K562 (cell line): ENCODE measurements around the gene GALK2. TPM values are rescaled to one million over a fixed set of nuclear protein-coding genes. Genes with fewer than 3 reads are reported as not detected.

Experiments used
- ATAC-seq: fragments of 200-7000 bp; cut with Tn5 transposase; 3 replicates; pipeline ENCODE4 v1.9.1; 2020; ENCODE audit warnings: moderate library complexity
- Bru-seq: library from RNA; stranded (reverse); fragments of 400-500 nt; gene quantifications from one replicate; lab custom pipeline; 2021; lab: Mats Ljungman, UMichigan
- BruChase-seq, 2 experiments: library from RNA; stranded (reverse); fragments of 400-500 nt; gene quantifications; one replicate each; lab custom pipeline; 2021; lab: Mats Ljungman, UMichigan
- BruUV-seq: library from RNA; stranded (reverse); fragments of 400-500 nt; replicated peaks from 2 replicates; lab custom pipeline; 2021; lab: Mats Ljungman, UMichigan
- CTCF ChIA-PET: fragments of 300-600 bp; formaldehyde crosslinking; extraction: SDS; loops from one replicate; lab custom pipeline; 2021; ENCODE audit warnings: low intra/inter-chr PET ratio; lab: Yijun Ruan, JAX
- POLR2A ChIA-PET: fragments of 300-600, 350-650 bp; sonication (Branson Sonifier 250); formaldehyde crosslinking; extraction: SDS; loops from one replicate; lab custom pipeline; 2021; ENCODE audit warnings: antibody characterized with exemption, inconsistent platforms; lab: Yijun Ruan, JAX
- DNase-seq, 4 experiments: peaks; one replicate each; pipeline versions ENCODE4 v3.0.0 to v3.0.0-alpha.2; 2011 to 2018; ENCODE audit warnings: low spot score in 3 of 4, mixed read lengths in 3 of 4; ENCODE audit errors: extremely low read depth in 1 of 4
- FAIRE-seq: peaks from 2 replicates; lab custom pipeline; 2011; peaks lifted over from hg19 to GRCh38; lab: Jason Lieb, UNC
- H2AFZ ChIP-seq: 2 replicates; pipeline ENCODE4 v1.6.0; 2011; ENCODE audit warnings: low read depth, low read length, control low read depth, inconsistent platforms
- H3K27ac ChIP-seq: fragments of 200-600 bp; 3 replicates; pipeline ENCODE4 v1.8.0; 2011; ENCODE audit warnings: low read depth, mild to moderate bottlenecking, control low read depth, inconsistent platforms, low read length, moderate library complexity, mixed read lengths; ENCODE audit errors: extremely low read depth
- H3K27me3 ChIP-seq, 2 experiments: fragments of 300-600 bp in 1 of 2; 2 replicates in 1 of 2; 3 replicates in 1 of 2; pipeline versions ENCODE4 v1.6.0 to v1.8.0; 2011; ENCODE audit warnings: inconsistent platforms in 2 of 2, low read length in 2 of 2, mild to moderate bottlenecking in 1 of 2, mixed read lengths in 1 of 2, moderate library complexity in 1 of 2; ENCODE audit not compliant: control insufficient read depth in 2 of 2, insufficient read depth in 2 of 2
- H3K36me3 ChIP-seq: fragments of 300-600 bp; 3 replicates; pipeline ENCODE4 v1.8.0; 2011; ENCODE audit warnings: mild to moderate bottlenecking, low read length, inconsistent platforms; ENCODE audit not compliant: control insufficient read depth, insufficient read depth
- H3K4me1 ChIP-seq, 2 experiments: fragments of 200-600 bp in 1 of 2; replicated peaks in 1 of 2; 2 replicates in 1 of 2; 3 replicates in 1 of 2; pipeline versions ENCODE4 v1.5.1 to v1.8.0; 2011; ENCODE audit warnings: inconsistent platforms in 2 of 2, low read length in 2 of 2, mild to moderate bottlenecking in 1 of 2, mixed read lengths in 1 of 2, moderate library complexity in 1 of 2; ENCODE audit not compliant: control insufficient read depth in 2 of 2, insufficient read depth in 2 of 2
- H3K4me2 ChIP-seq: 2 replicates; pipeline ENCODE4 v1.6.1; 2011; ENCODE audit warnings: low read length, control low read depth, inconsistent platforms, mixed read lengths; ENCODE audit not compliant: insufficient read depth
- H3K4me3 ChIP-seq: fragments of 200-600 bp; sonication (generic), shearing (Covaris generic); 2 replicates; pipeline ENCODE4 v1.5.1; 2016; ENCODE audit warnings: control low read depth, inconsistent platforms
- H3K79me2 ChIP-seq: fragments of 200-600 bp; 3 replicates; pipeline ENCODE4 v1.8.0; 2011; ENCODE audit warnings: low read length, inconsistent platforms; ENCODE audit not compliant: control insufficient read depth, insufficient read depth
- H3K9ac ChIP-seq, 2 experiments: 2 replicates each; pipeline versions ENCODE4 v1.6.0 to v1.6.1; 2011; ENCODE audit warnings: low read depth in 2 of 2, low read length in 2 of 2, control low read depth in 1 of 2, inconsistent platforms in 1 of 2, mild to moderate bottlenecking in 1 of 2, mixed read lengths in 1 of 2; ENCODE audit not compliant: insufficient read depth in 1 of 2
- H3K9me1 ChIP-seq: one replicate; pipeline ENCODE4 v1.6.0; 2011; ENCODE audit warnings: inconsistent platforms, mild to moderate bottlenecking, low read length, moderate library complexity; ENCODE audit not compliant: control insufficient read depth, insufficient read depth
- H3K9me3 ChIP-seq: replicated peaks from 2 replicates; pipeline ENCODE4 v1.5.1; 2011; ENCODE audit warnings: low read depth, low read length, inconsistent platforms; ENCODE audit not compliant: control insufficient read depth, insufficient read depth
- H4K20me1 ChIP-seq: replicated peaks from 2 replicates; pipeline ENCODE4 v1.6.1; 2011; ENCODE audit warnings: low read length, inconsistent platforms, mixed read lengths; ENCODE audit not compliant: control insufficient read depth, insufficient read depth
- ESRRA ChIP-seq: fragments of 450-650 bp; IDR thresholded peaks from 2 replicates; pipeline ENCODE4 v1.6.1; 2014; ENCODE audit warnings: low read depth, mild to moderate bottlenecking, moderate library complexity, borderline replicate concordance
- HDAC3 ChIP-seq: fragments of 450-650 bp; IDR thresholded peaks from 2 replicates; pipeline ENCODE4 v1.6.1; 2018; ENCODE audit warnings: borderline replicate concordance, mild to moderate bottlenecking, moderate library complexity; ENCODE audit not compliant: partially characterized antibody
- MTF1 ChIP-seq: fragments of 250-450 bp; sonication (Bioruptor Pico); IDR thresholded peaks from 2 replicates; pipeline ENCODE4 v1.9.0; 2021; ENCODE audit warnings: moderate library complexity, mild to moderate bottlenecking, inconsistent platforms, borderline replicate concordance
- TGIF2 ChIP-seq: sonication (generic); formaldehyde crosslinking; IDR thresholded peaks from 2 replicates; pipeline ENCODE4 v1.8.1; 2022; ENCODE audit warnings: mild to moderate bottlenecking, missing genetic modification reagents, moderate library complexity
- ZNF3 ChIP-seq: fragments of 250-450 bp; sonication (Bioruptor Pico); IDR thresholded peaks from 2 replicates; pipeline ENCODE4 v1.5.0; 2021; ENCODE audit warnings: mild to moderate bottlenecking, moderate library complexity
- ZNF830 ChIP-seq: fragments of 250-450 bp; sonication (Bioruptor Pico); IDR thresholded peaks from 2 replicates; pipeline ENCODE4 v1.5.0; 2021; ENCODE audit warnings: mild to moderate bottlenecking
- WGBS: fragments of 100-300 bp; shearing (Covaris generic); methylation state at CpG from one replicate; pipeline ENCODE4 v1.1.6; 2016; ENCODE audit warnings: low coverage, mixed read lengths; ENCODE audit not compliant: insufficient coverage; ENCODE audit errors: missing lambda C conversion rate; 5-methylcytosine and 5-hydroxymethylcytosine counted together
- in situ Hi-C: fragments of 300-500 bp; cut with MboI; formaldehyde crosslinking; loops from 4 replicates; pipeline ENCODE4 v1.15.0; 2018; ENCODE audit warnings: inconsistent platforms, mixed read lengths
- intact Hi-C: fragments of 100-400 bp; cut with micrococcal nuclease; formaldehyde crosslinking; loops from 2 replicates; pipeline ENCODE4 v1.14.2; 2022
- long read RNA-seq, 3 experiments: library from polyadenylated mRNA in 2 of 3; library from RNA in 1 of 3; unstranded in 2 of 3; stranded (forward) in 1 of 3; transcript quantifications; one replicate each; pipeline ENCODE4 v2.0.0, GENCODE V29; 2019 to 2022
- polyA minus RNA-seq, 3 experiments: library from RNA; depleted of rRNA, polyadenylated mRNA; stranded (reverse); fragments of >200 nt; gene quantifications; 2 replicates each; pipeline ENCODE4 v1.2.3, GENCODE V29; 2011
- polyA plus RNA-seq, 8 experiments: library from polyadenylated mRNA; depleted of rRNA in 4 of 8; stranded (reverse) in 5 of 8; unstranded in 3 of 8; fragments of >200 nt; fragmentation: Nextera tagmentation in 2 of 8; fragmentation: Illumina TruSeq in 1 of 8; extraction: Ambion mirVana in 2 of 8; extraction: Trizol in 1 of 8; gene quantifications; 2 replicates each; pipeline versions ENCODE4 v1.2.1 to v1.2.3, GENCODE V29; 2011 to 2014; ENCODE audit warnings: inconsistent platforms in 1 of 8, missing spikeins in 1 of 8
- total RNA-seq, 7 experiments: library from RNA; depleted of rRNA in 6 of 7; stranded (reverse); fragments of >200 nt in 6 of 7; fragmentation: Illumina TruSeq in 2 of 7; extraction: Trizol in 2 of 7; gene quantifications; 2 replicates each; pipeline versions ENCODE4 v1.2.1 to v1.2.3, GENCODE V29; 2011 to 2021; ENCODE audit warnings: low replicate concordance in 1 of 7
- TF ChIP-seq, protein P1 (sequence below): sonication (generic); formaldehyde crosslinking; IDR thresholded peaks from 2 replicates; pipeline ENCODE4 v1.8.0; 2022; ENCODE audit warnings: mild to moderate bottlenecking, missing genetic modification reagents

The GALK2 gene
- total RNA-seq (2011; cell fraction: chromatin; rRNA removed; ENCODE audit: low replicate concordance), result 83.9 and 85.0 TPM in 2 replicates
- 51.6 and 54.2 TPM in 2 replicates for total RNA-seq (2011; cell fraction: nucleolus; rRNA removed)
- 57.6 and 57.7 TPM in 2 replicates for total RNA-seq (2011; cell fraction: nucleoplasm; rRNA removed)
- 42.4 and 54.4 TPM in 2 replicates for total RNA-seq (2014; rRNA removed)
- 55.7 and 56.9 TPM in 2 replicates for total RNA-seq (2014; rRNA removed; fragmentation: Illumina TruSeq; extraction: Trizol)
- 48.1 and 50.7 TPM in 2 replicates for total RNA-seq (2015; rRNA removed; fragmentation: Illumina TruSeq; extraction: Trizol)
- total RNA-seq (2021), result 41.8 and 42.2 TPM in 2 replicates
- 39.0 and 55.4 TPM in 2 replicates for polyA plus RNA-seq (2011; rRNA removed)
- polyA plus RNA-seq (2011; cell fraction: cytosol; rRNA removed), result 26.2 and 28.2 TPM in 2 replicates
- 39.0 and 46.1 TPM in 2 replicates for polyA plus RNA-seq (2011; cell fraction: nucleus; rRNA removed)
- polyA plus RNA-seq (2012), result 37.0 and 37.3 TPM in 2 replicates
- 31.1 and 36.2 TPM in 2 replicates for polyA plus RNA-seq (2014; fragmentation: Illumina TruSeq; extraction: Trizol)
- 10 to 100 TPM; 81.6 to 82.0 TPM for polyA plus RNA-seq (2014; fragmentation: Nextera tagmentation; extraction: Ambion mirVana)
- 32.8 and 37.8 TPM in 2 replicates for polyA plus RNA-seq (2014; rRNA removed)
- polyA minus RNA-seq (2011; rRNA and poly(A)+ RNA removed), result 84.8 and 95.2 TPM in 2 replicates
- 30.9 and 48.5 TPM in 2 replicates for polyA minus RNA-seq (2011; cell fraction: cytosol; rRNA and poly(A)+ RNA removed)
- polyA minus RNA-seq (2011; cell fraction: nucleus; rRNA and poly(A)+ RNA removed), result 47.1 and 83.0 TPM in 2 replicates
- percentile 85 among the genes with signal in this experiment for Bru-seq, nascent RNA
- BruChase-seq, experiment 1, labeled RNA remaining after a 2-hour chase, result percentile 84 among the genes with signal in this experiment
- BruChase-seq, experiment 2, labeled RNA remaining after a 6-hour chase, result percentile 81 among the genes with signal in this experiment
- long read RNA-seq, experiment 1, full-length matches to known transcripts, result 60 of 105 reads
- long read RNA-seq, experiment 1, partial matches to known transcripts, result 2 of 105 reads
- long read RNA-seq, experiment 1, other reads (novel, unspliced or antisense), result 43 of 105 reads
- long read RNA-seq, experiment 2, full-length matches to known transcripts, result 8 of 18 reads
- long read RNA-seq, experiment 2, partial matches to known transcripts, result 3 of 18 reads
- long read RNA-seq, experiment 2, other reads (novel, unspliced or antisense), result 7 of 18 reads
- long read RNA-seq, experiment 3, full-length matches to known transcripts, result 33 of 51 reads
- long read RNA-seq, experiment 3, partial matches to known transcripts, result 2 of 51 reads
- long read RNA-seq, experiment 3, other reads (novel, unspliced or antisense), result 16 of 51 reads

GRCh38 chr15:49169880-49170597 is at the start of gene GALK2:
GALK2 (plus strand) TSS chr15:49170247; CDS start chr15:49170323, 76 bp downstream.
- peak within 1 kb of the TSS; percentile 91 for H3K27ac ChIP-seq
- intact Hi-C loops (loop anchor here (1.0 to 10.0 kb wide), 3 partner anchors 15 to 445 kb away; partner anchors contain the start of gene COPS2), in situ Hi-C loops (no loop called here)
- 0% methylated on average over 29 of the region's 30 CpGs for WGBS
- no peaks in the 10 kb centered on the region for H4K20me1 ChIP-seq
- H3K4me3 ChIP-seq, result peak within 1 kb of the TSS; percentile 56
- ATAC-seq (peak; percentile 94), FAIRE-seq (peak; percentile 98), DNase-seq (peak; percentile 84 to 98 (median 88))
- H3K4me1 ChIP-seq, result peaks cover 0 to 9% of the 10 kb centered on the region in 2 experiments; a peak in 4 of 5 replicates
- ChIA-PET POLR2A (interaction anchor here (0.6 to 3.5 kb wide), 14 partner anchors 9 to 290 kb away, joined by 3 to 32 read pairs (median 4); partner anchors contain the start of gene COPS2), CTCF (no interaction called here)
- H3K9ac ChIP-seq, result peak within 1 kb of the TSS; percentile 88 to 92
- H3K9me3 ChIP-seq, result 0 out of 2 replicates have a peak, but pooled peaks cover 1% of the 10 kb centered on the region
- peaks cover 52% of the 10 kb centered on the region for H3K79me2 ChIP-seq
- BruUV-seq, result no TSS peak
- H2AFZ ChIP-seq, result peak within 1 kb of the TSS; percentile 89
- peaks cover 13% of the 10 kb centered on the region; the same call in 2 of the 3 replicates for H3K36me3 ChIP-seq
- H3K4me2 ChIP-seq, result peak within 1 kb of the TSS; percentile 85
- no peaks in the 10 kb centered on the region for H3K27me3 ChIP-seq
- no peaks in the 10 kb centered on the region for H3K9me1 ChIP-seq
- no peak for TF ChIP-seq TGIF2
- peak; percentile 13; the same call in 1 of the 2 replicates for TF ChIP-seq ESRRA
- no peak for TF ChIP-seq ZNF3 (CRISPR knock-in tag)
- no peak for TF ChIP-seq MTF1 (CRISPR knock-in tag)
- no peak for TF ChIP-seq HDAC3
- no peak for TF ChIP-seq ZNF830 (CRISPR knock-in tag)
- TF ChIP-seq, protein P1, sequence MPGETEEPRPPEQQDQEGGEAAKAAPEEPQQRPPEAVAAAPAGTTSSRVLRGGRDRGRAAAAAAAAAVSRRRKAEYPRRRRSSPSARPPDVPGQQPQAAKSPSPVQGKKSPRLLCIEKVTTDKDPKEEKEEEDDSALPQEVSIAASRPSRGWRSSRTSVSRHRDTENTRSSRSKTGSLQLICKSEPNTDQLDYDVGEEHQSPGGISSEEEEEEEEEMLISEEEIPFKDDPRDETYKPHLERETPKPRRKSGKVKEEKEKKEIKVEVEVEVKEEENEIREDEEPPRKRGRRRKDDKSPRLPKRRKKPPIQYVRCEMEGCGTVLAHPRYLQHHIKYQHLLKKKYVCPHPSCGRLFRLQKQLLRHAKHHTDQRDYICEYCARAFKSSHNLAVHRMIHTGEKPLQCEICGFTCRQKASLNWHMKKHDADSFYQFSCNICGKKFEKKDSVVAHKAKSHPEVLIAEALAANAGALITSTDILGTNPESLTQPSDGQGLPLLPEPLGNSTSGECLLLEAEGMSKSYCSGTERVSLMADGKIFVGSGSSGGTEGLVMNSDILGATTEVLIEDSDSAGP (CRISPR knock-in tag), result no peak
